AG04449 (cell line): ENCODE results near the gene ANAPC1.
A peak's percentile ranks its signal among the peaks of the same experiment; 100 is the strongest.
"Not testable (repeated sequence)": the region's sequence is repeated elsewhere in the genome, so short reads cannot be mapped to it uniquely, and the experiment has no call there.

Experiments used
- CTCF ChIA-PET: fragments of 350-600 bp; formaldehyde crosslinking; extraction: SDS; loops from one replicate; lab custom pipeline; 2021; ENCODE audit warnings: antibody characterized with exemption; lab: Yijun Ruan, JAX
- POLR2A ChIA-PET: fragments of 400-600, 350-600 bp; formaldehyde crosslinking; extraction: SDS; loops from one replicate; lab custom pipeline; 2020; ENCODE audit warnings: antibody characterized with exemption, inconsistent platforms; lab: Yijun Ruan, JAX
- DNase-seq: peaks from one replicate; pipeline ENCODE4 v3.0.0-alpha.2; 2010; ENCODE audit warnings: low read depth, low spot score
- H3K4me3 ChIP-seq: 2 replicates; pipeline ENCODE4 v1.5.1; 2011; ENCODE audit warnings: low read depth, mild to moderate bottlenecking, control low read depth, low read length
- CTCF ChIP-seq: IDR thresholded peaks from one replicate; pipeline ENCODE4 v1.5.1; 2011; ENCODE audit warnings: mild to moderate bottlenecking, moderate library complexity, low read length, control low read depth, inconsistent platforms; ENCODE audit not compliant: insufficient read depth; ENCODE audit errors: missing control alignments

ANAPC1 gene

GRCh38 chr2:111897630-111897923 lies 13.6 kb upstream of the ANAPC1 start:
- DNase-seq: no peak
- ChIA-PET CTCF (interaction anchor here (0.6 to 3.0 kb wide), 6 partner anchors 10 to 156 kb away, joined by 3 to 23 read pairs (median 4); no protein-coding TSS in a partner anchor), POLR2A (no interaction called here)
- peak overlapping the region; percentile 61 for H3K4me3 ChIP-seq
- no peak for TF ChIP-seq CTCF

GRCh38 chr2:111896576-111896975 lies 12.6 kb upstream of the ANAPC1 start:
- no peak for DNase-seq
- H3K4me3 ChIP-seq: no peak overlapping the region
- POLR2A ChIA-PET: no interaction called here
- TF ChIP-seq CTCF: no peak
- CTCF ChIA-PET: interaction anchor here (1.3 to 3.0 kb wide), 2 partner anchors 9 to 154 kb away, joined by 4 to 23 read pairs; no protein-coding TSS in a partner anchor

- no peak for TF ChIP-seq CTCF
- no peak overlapping the region for H3K4me3 ChIP-seq
- ChIA-PET CTCF (interaction anchor here (1.1 to 3.0 kb wide), 4 partner anchors 8 to 197 kb away, joined by 3 to 23 read pairs (median 7); no protein-coding TSS in a partner anchor), POLR2A (no interaction called here)
- no peak for DNase-seq
Observed at GRCh38 chr2:111896024-111896423, 12.0 kb upstream of the ANAPC1 start.

GRCh38 chr2:111884592-111884964 lies 585 bp upstream of the ANAPC1 start:
- H3K4me3 ChIP-seq: peak overlapping the region; percentile 95
- TF ChIP-seq CTCF: no peak
- DNase-seq: no peak
- CTCF ChIA-PET: interaction anchor here (0.7 to 2.7 kb wide), 4 partner anchors 8 to 167 kb away, joined by 3 to 12 read pairs (median 6); no protein-coding TSS in a partner anchor
- POLR2A ChIA-PET: no interaction called here

GRCh38 chr2:111872806-111873205 lies 11.2 kb downstream of the ANAPC1 start:
- CTCF ChIA-PET, DNase-seq, POLR2A ChIA-PET, H3K4me3 ChIP-seq: not testable (repeated sequence)

- DNase-seq, POLR2A ChIA-PET, H3K4me3 ChIP-seq, CTCF ChIA-PET: not testable (repeated sequence)
Observed at GRCh38 chr2:111865124-111865523, 18.9 kb downstream of the ANAPC1 start.

- H3K4me3 ChIP-seq, CTCF ChIA-PET, POLR2A ChIA-PET, DNase-seq: not testable (repeated sequence)
Observed at GRCh38 chr2:111860005-111860404, 24.0 kb downstream of the ANAPC1 start.

GRCh38 chr2:111852544-111852943 lies 31.4 kb downstream of the ANAPC1 start:
- CTCF ChIA-PET, DNase-seq, POLR2A ChIA-PET, H3K4me3 ChIP-seq: not testable (repeated sequence)
